ENCODE data around the gene APBA1. TPM values are rescaled to one million over a fixed set of nuclear protein-coding genes. Genes with fewer than 3 reads are reported as not detected.

Gene APBA1
- polyA plus RNA-seq, 1 of the 3 experiments (the other 2 are of a cell fraction), result 3.1 TPM

DNA sequence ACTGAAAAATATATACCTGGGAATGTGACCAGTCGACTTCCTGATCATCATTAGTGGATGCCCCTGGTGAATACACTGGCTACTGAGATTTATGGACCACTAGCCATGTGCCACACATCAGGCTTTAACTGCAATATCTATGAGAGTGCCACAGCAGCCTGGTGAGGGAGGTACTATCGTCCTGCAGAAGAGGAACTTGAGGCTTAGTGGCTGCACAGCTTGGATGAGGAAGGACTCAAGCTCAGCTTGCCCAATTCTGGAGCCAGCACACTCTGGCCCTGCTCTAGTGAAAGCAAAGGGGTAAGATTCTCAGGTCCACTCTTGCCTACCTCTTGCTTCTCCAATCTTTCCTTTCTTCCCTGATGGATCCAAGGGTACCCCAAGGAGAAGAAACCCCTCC lies 217.8 kb downstream of the APBA1 start (continued):
- TF ChIP-seq, protein P1, sequence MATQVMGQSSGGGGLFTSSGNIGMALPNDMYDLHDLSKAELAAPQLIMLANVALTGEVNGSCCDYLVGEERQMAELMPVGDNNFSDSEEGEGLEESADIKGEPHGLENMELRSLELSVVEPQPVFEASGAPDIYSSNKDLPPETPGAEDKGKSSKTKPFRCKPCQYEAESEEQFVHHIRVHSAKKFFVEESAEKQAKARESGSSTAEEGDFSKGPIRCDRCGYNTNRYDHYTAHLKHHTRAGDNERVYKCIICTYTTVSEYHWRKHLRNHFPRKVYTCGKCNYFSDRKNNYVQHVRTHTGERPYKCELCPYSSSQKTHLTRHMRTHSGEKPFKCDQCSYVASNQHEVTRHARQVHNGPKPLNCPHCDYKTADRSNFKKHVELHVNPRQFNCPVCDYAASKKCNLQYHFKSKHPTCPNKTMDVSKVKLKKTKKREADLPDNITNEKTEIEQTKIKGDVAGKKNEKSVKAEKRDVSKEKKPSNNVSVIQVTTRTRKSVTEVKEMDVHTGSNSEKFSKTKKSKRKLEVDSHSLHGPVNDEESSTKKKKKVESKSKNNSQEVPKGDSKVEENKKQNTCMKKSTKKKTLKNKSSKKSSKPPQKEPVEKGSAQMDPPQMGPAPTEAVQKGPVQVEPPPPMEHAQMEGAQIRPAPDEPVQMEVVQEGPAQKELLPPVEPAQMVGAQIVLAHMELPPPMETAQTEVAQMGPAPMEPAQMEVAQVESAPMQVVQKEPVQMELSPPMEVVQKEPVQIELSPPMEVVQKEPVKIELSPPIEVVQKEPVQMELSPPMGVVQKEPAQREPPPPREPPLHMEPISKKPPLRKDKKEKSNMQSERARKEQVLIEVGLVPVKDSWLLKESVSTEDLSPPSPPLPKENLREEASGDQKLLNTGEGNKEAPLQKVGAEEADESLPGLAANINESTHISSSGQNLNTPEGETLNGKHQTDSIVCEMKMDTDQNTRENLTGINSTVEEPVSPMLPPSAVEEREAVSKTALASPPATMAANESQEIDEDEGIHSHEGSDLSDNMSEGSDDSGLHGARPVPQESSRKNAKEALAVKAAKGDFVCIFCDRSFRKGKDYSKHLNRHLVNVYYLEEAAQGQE (IDR thresholded peaks at IDR 0.05; ENCODE audit: low read depth, low read length), result no peak
- no peak for TF ChIP-seq TAF1 (IDR thresholded peaks at IDR 0.05; ENCODE audit: borderline replicate concordance, low read depth, low read length)
- TF ChIP-seq GABPA (IDR thresholded peaks at IDR 0.05; ENCODE audit: low read depth), result no peak
- no peak for TF ChIP-seq SIN3A (IDR thresholded peaks at IDR 0.05; ENCODE audit: borderline replicate concordance, low read depth, low read length)

DNA sequence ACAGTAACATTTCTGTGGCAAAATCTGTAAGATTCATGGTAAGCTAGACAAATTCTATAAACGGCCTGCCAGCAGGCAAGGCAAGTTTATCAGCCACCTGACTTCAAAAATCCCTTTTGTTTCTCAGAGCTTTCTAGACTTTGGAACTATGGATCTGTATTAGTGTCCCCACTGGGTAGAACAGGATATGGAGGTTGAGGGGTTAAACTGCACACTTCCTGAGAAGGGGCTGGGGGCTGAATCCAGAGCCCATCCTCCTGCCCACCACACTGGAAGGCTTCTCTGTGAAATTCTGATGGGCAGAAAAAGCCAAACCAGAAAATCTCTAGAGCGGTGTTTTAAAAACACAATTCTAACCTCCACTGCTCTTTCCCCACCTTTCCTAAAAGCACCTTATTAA lies 218.4 kb downstream of the APBA1 start:
- H3K9ac ChIP-seq, result no peak overlapping the region
- no peaks in the 10 kb centered on the region for H3F3A ChIP-seq (replicated peaks; ENCODE audit: insufficient read depth)
- TF ChIP-seq, protein P2, sequence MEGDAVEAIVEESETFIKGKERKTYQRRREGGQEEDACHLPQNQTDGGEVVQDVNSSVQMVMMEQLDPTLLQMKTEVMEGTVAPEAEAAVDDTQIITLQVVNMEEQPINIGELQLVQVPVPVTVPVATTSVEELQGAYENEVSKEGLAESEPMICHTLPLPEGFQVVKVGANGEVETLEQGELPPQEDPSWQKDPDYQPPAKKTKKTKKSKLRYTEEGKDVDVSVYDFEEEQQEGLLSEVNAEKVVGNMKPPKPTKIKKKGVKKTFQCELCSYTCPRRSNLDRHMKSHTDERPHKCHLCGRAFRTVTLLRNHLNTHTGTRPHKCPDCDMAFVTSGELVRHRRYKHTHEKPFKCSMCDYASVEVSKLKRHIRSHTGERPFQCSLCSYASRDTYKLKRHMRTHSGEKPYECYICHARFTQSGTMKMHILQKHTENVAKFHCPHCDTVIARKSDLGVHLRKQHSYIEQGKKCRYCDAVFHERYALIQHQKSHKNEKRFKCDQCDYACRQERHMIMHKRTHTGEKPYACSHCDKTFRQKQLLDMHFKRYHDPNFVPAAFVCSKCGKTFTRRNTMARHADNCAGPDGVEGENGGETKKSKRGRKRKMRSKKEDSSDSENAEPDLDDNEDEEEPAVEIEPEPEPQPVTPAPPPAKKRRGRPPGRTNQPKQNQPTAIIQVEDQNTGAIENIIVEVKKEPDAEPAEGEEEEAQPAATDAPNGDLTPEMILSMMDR (IDR thresholded peaks at IDR 0.05), result no peak
- no peak for TF ChIP-seq MXI1 (IDR thresholded peaks at IDR 0.05; ENCODE audit: low read depth, low read length)
- TF ChIP-seq, protein P3, sequence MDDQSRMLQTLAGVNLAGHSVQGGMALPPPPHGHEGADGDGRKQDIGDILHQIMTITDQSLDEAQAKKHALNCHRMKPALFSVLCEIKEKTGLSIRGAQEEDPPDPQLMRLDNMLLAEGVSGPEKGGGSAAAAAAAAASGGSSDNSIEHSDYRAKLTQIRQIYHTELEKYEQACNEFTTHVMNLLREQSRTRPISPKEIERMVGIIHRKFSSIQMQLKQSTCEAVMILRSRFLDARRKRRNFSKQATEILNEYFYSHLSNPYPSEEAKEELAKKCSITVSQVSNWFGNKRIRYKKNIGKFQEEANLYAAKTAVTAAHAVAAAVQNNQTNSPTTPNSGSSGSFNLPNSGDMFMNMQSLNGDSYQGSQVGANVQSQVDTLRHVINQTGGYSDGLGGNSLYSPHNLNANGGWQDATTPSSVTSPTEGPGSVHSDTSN (IDR thresholded peaks at IDR 0.05), result no peak
- 58% methylated on average over 2 of the region's 2 CpGs for WGBS (ENCODE audit: low lambda C conversion rate)
- H3K9me3 ChIP-seq, result no peaks in the 10 kb centered on the region
- H3K27ac ChIP-seq (ENCODE audit: low read depth in 2 of 2, low read length in 1 of 2), result no peak overlapping the region
- H3K36me3 ChIP-seq (replicated peaks in 1 of 2; ENCODE audit: control insufficient read depth in 1 of 2, insufficient read depth in 2 of 2, low read length in 1 of 2), result no peaks in the 10 kb centered on the region
- no peak for DNase-seq
- CTCF ChIA-PET, result interaction anchor here (1.2 kb wide), 1 partner anchor 92 kb away, joined by 3 read pairs; no protein-coding TSS in a partner anchor
- H3K4me3 ChIP-seq (ENCODE audit: low read depth in 2 of 2, low read length in 1 of 2), result no peak overlapping the region
- H3K27me3 ChIP-seq (ENCODE audit: insufficient read depth), result no peaks in the 10 kb centered on the region
- H3K4me1 ChIP-seq (ENCODE audit: control insufficient read depth in 1 of 2, insufficient read depth in 2 of 2, low read depth in 1 of 2, low read length in 1 of 2), result no peaks in the 10 kb centered on the region; a peak in 1 of 4 replicates
- H3K4me2 ChIP-seq, result no peak overlapping the region
- POLR2A ChIA-PET, result no interaction called here
- H4K20me1 ChIP-seq (ENCODE audit: insufficient read depth), result no peaks in the 10 kb centered on the region
- H3K79me2 ChIP-seq (ENCODE audit: insufficient read depth), result no peaks in the 10 kb centered on the region
- H3K9me2 ChIP-seq, result no peaks in the 10 kb centered on the region
- H2AFZ ChIP-seq (ENCODE audit: low read depth), result no peak overlapping the region
